OCI-LY7 (cell line): Measurements from ENCODE around the gene PRRC2B.
"Not testable (repeated sequence)": the region's sequence is repeated elsewhere in the genome, so short reads cannot be mapped to it uniquely, and the experiment has no call there.

ENCODE experiments used
- CTCF ChIP-seq: fragments of 200-600 bp; sonication (generic); conservative IDR thresholded peaks from 2 replicates; pipeline ENCODE4 v1.5.1; 2014; ENCODE audit warnings: mild to moderate bottlenecking, antibody characterized with exemption, low read length, moderate library complexity, mixed read lengths
- EZH2phosphoT487 ChIP-seq: fragments of 200-600 bp; sonication (generic); IDR thresholded peaks from 2 replicates; pipeline ENCODE4 v1.6.1; 2018; ENCODE audit warnings: low read depth, borderline replicate concordance, mild to moderate bottlenecking, mixed run types, antibody characterized with exemption, low read length, moderate library complexity, mixed read lengths

GRCh38 chr9:131374638-131375037, 19.2 kb upstream of the PRRC2B start:
- not testable (repeated sequence) for TF ChIP-seq CTCF, EZH2phosphoT487
